Tibial nerve (tissue), 4 donors: Measurements from ENCODE around the gene CPEB3. TPM values are rescaled to one million over a fixed set of nuclear protein-coding genes. Genes with fewer than 3 reads are reported as not detected.
"Not testable (repeated sequence)": the region's sequence is repeated elsewhere in the genome, so short reads cannot be mapped to it uniquely, and the experiment has no call there.

ENCODE experiments used
- DNase-seq, 2 donors: peaks; one replicate each; pipeline ENCODE4 v3.0.0-alpha.2; 2019; ENCODE audit warnings: low spot score in 2 of 2
- H3K27ac ChIP-seq, 4 donors: fragments of 200-600 bp; sonication (generic) in 3 of 4; one replicate each; pipeline ENCODE4 v1.5.1; 2017 to 2019; ENCODE audit warnings: mild to moderate bottlenecking in 1 of 4
- H3K27me3 ChIP-seq, 2 donors: fragments of 200-600 bp; sonication (generic) in 1 of 2; one replicate each; pipeline versions ENCODE4 v1.5.1 to v1.6.0; 2017 to 2019
- H3K36me3 ChIP-seq, 3 donors: fragments of 200-600 bp; sonication (generic); one replicate each; pipeline ENCODE4 v1.5.1; 2018 to 2019
- H3K4me1 ChIP-seq, 4 donors: fragments of 200-600 bp; sonication (generic) in 3 of 4; one replicate each; pipeline ENCODE4 v1.5.1; 2017 to 2019
- H3K4me3 ChIP-seq, 4 donors: fragments of 200-600 bp; sonication (generic) in 3 of 4; one replicate each; pipeline ENCODE4 v1.5.1; 2017 to 2019; ENCODE audit warnings: mild to moderate bottlenecking in 1 of 4, moderate library complexity in 1 of 4
- H3K9me3 ChIP-seq, 4 donors: fragments of 200-600 bp; sonication (generic) in 3 of 4; one replicate each; pipeline ENCODE4 v1.5.1; 2017 to 2019
- CTCF ChIP-seq, 5 experiments: fragments of 200-600 bp in 3 of 5; fragments of 450-650 bp in 2 of 5; sonication (generic) in 3 of 5; IDR thresholded peaks; one replicate each; pipeline ENCODE4 v1.5.1; 2016 to 2019; ENCODE audit warnings: antibody characterized with exemption in 5 of 5, mild to moderate bottlenecking in 3 of 5, moderate library complexity in 2 of 5
- EP300 ChIP-seq, 2 donors: sonication (generic); formaldehyde crosslinking; IDR thresholded peaks; one replicate each; pipeline ENCODE4 v1.6.1; 2017; ENCODE audit warnings: antibody characterized with exemption in 2 of 2, mild to moderate bottlenecking in 1 of 2
- POLR2A ChIP-seq, 2 donors: fragments of 450-650 bp; IDR thresholded peaks; one replicate each; pipeline ENCODE4 v1.6.1; 2017; ENCODE audit warnings: antibody characterized with exemption in 2 of 2, mild to moderate bottlenecking in 2 of 2, moderate library complexity in 2 of 2
- WGBS, 2 donors: methylation state at CpG; one replicate each; pipeline ENCODE4 v1.1.5; 2018; 5-methylcytosine and 5-hydroxymethylcytosine counted together
- total RNA-seq, 4 donors: library from RNA; depleted of rRNA; stranded (reverse); fragments of >200 nt; gene quantifications; one replicate each; pipeline ENCODE4 v1.1.0, GENCODE V29; 2016

Gene CPEB3
- total RNA-seq = 10 to 100 TPM in 1 of 4 donors, 1 to 10 TPM in 3; 6.7 to 11.4 (median 8.8) TPM

DNA sequence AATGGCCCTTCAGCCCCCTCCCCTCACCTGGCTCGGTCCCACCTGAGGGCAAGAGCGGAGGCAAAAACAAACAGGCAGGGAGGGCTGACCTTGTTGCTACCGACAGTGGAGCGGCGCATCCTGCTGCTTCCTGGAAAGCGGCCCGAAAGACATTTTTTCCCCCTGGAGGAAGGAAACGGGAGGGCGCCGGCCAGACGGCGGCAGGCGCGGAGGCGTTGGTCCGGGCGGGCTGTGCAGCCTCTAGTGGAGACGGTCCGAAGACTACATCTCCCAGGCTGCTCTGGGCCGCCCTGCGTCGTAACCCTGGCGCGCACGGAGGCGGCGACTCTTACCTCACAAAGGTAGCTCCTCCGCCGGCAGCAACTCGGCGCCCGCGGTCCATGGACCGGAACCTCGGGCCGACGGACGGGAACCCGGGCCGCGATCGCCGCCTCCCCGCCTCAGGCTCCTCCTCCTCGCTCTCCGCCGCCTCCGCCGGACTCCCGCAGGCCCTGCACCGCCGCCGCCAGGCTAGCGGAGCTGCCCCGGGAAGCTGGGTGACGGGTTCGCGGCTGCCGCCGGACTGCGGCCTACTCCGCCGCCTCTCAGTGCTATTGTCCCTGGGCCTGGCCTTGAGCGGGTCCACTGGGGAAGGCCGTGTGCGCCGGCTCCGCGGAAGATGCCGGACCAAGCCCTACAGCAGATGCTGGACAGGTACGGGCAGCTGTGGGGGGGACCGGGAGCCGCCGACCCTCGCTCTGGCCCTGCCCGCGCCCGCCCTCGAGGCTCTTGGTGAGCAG, at the start of gene CPEB3, which contains the start of gene MARCHF5:
Gene CPEB3, minus strand, starts transcription at position 242 of the 779 bp plus-strand sequence. CDS start 50,728 bp downstream, outside the sequence.
Gene MARCHF5, plus strand, starts transcription at position 331 of the 779 bp plus-strand sequence. Its CDS starts 328 bp downstream, at position 659.
- Histone ChIP-seq H3K27ac (peak within 1 kb of the TSS; percentile 85 to 95 (median 92)), H3K9me3 (no peaks in the 10 kb centered on the region), H3K4me3 (peak within 1 kb of the TSS; percentile 92 to 98 (median 94)), H3K36me3 (peaks cover 0 to 10% (median 0%) of the 10 kb centered on the region in 3 donors), H3K4me1 (peaks cover 0 to 18% (median 11%) of the 10 kb centered on the region in 4 donors), H3K27me3 (no peaks in the 10 kb centered on the region)
- 1% methylated on average over 15 to 39 of the region's 79 CpGs for WGBS, 2 donors
- peak; percentile 42 to 97 (median 71) for TF ChIP-seq CTCF (IDR thresholded peaks at IDR 0.05)
- peak; percentile 37 to 91 for TF ChIP-seq EP300 (IDR thresholded peaks at IDR 0.05)
- TF ChIP-seq POLR2A (IDR thresholded peaks at IDR 0.05) = peak; percentile 53 to 81
- DNase-seq = peak; percentile 86 to 87

- 92 to 93% methylated on average over 6 of the region's 6 CpGs for WGBS, 2 donors
- H3K36me3 ChIP-seq, H3K9me3 ChIP-seq: not testable (repeated sequence)
Observed at GRCh38 chr10:92329927-92330326, 39.0 kb upstream of the CPEB3 start.

GRCh38 chr10:92328993-92329392, 38.1 kb upstream of the CPEB3 start:
- Histone ChIP-seq H3K27ac (no peak overlapping the region), H3K36me3 (no peaks in the 10 kb centered on the region), H3K4me1 (no peaks in the 10 kb centered on the region), H3K27me3 (no peaks in the 10 kb centered on the region), H3K4me3 (no peak overlapping the region), H3K9me3 (no peaks in the 10 kb centered on the region)
- TF ChIP-seq CTCF (IDR thresholded peaks at IDR 0.05) = no peak
- TF ChIP-seq POLR2A (IDR thresholded peaks at IDR 0.05) = no peak
- TF ChIP-seq EP300 (IDR thresholded peaks at IDR 0.05) = no peak
- no peak for DNase-seq

More at GRCh38 chr10:92329927-92330326, 39.0 kb upstream of the CPEB3 start:
- DNase-seq, H3K27ac ChIP-seq, H3K27me3 ChIP-seq, H3K4me3 ChIP-seq, H3K4me1 ChIP-seq: not testable (repeated sequence)

DNA sequence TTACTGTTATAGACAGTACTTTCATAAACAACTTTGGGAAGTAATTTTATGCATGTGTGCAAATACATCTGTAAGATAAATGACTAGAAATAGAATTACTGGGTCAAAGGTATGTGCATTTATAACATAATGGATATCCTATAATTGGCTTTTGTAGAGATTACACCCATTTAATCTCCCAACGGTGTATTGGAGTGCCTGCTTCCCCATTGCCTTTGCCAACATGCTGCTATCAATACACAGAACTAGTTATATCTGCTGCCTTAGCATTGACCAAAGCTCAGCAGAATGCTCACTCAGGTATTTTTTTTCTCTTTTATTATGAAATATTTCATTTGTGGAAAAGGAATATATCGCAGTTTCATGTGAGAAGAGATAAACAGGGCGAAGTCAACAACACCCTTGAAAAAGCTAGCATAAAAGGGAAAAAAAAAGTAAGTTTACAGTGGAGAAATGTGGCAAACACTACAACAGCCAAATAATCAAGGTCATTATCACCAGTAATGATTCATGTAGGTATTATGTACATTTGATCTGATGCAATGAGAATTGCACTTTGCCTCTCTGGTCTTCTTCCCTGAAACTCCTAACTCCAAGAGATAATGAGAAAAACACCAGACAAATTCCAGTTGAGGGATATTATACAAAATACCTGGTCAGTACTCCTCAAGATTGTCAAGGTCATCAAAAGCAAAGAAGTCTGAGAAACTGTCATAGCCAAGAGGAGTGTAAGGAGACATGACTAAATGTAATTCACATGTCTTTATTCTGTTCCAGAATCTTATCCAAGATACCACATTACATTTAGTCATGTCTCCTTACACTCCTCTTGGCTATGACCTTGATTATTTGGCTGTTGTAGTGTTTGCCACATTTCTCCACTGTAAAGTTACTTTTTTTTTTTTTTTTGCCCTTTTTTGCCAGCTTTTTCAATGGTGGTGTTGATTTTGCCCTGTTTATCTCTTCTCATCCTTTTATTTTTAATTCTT, 36.9 kb upstream of the CPEB3 start:
- 92 to 93% methylated on average over 3 of the region's 3 CpGs for WGBS, 2 donors
- no peaks in the 10 kb centered on the region for H3K27me3 ChIP-seq
- TF ChIP-seq EP300 (IDR thresholded peaks at IDR 0.05) = no peak
- no peak for TF ChIP-seq CTCF (IDR thresholded peaks at IDR 0.05)
- no peak for TF ChIP-seq POLR2A (IDR thresholded peaks at IDR 0.05)
- H3K4me1 ChIP-seq = no peaks in the 10 kb centered on the region
- no peaks in the 10 kb centered on the region for H3K9me3 ChIP-seq
- no peaks in the 10 kb centered on the region for H3K36me3 ChIP-seq
- no peak overlapping the region for H3K4me3 ChIP-seq
- DNase-seq = no peak
- no peak overlapping the region for H3K27ac ChIP-seq

DNA sequence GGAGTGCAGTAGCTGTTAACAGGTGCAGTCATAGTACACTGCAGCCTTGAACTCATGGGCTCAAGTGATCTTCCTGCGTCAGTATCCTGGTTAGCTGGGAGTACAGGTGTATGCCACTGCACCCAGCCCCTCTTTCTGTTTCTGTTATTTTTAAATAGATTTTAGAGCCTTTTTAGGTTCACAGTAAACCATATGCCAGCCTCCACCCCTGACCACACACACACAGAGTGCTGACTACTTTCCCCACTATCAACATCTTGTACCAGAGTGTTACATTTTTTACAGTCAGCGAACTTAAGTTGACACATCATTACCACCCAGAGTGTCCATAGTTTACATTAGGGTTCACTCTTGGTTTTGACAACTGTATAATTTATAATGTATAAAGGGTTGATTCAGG, 32.2 kb upstream of the CPEB3 start:
- no peaks in the 10 kb centered on the region for H3K9me3 ChIP-seq
- peaks cover 0 to 25% (median 3%) of the 10 kb centered on the region in 3 donors for H3K36me3 ChIP-seq
- no peak for DNase-seq
- no peak overlapping the region for H3K27ac ChIP-seq
- no peak overlapping the region for H3K4me3 ChIP-seq
- H3K27me3 ChIP-seq = no peaks in the 10 kb centered on the region
- H3K4me1 ChIP-seq = no peaks in the 10 kb centered on the region
- TF ChIP-seq POLR2A (IDR thresholded peaks at IDR 0.05) = no peak
- no peak for TF ChIP-seq CTCF (IDR thresholded peaks at IDR 0.05)
- TF ChIP-seq EP300 (IDR thresholded peaks at IDR 0.05) = no peak
- WGBS, 2 donors = 92 to 96% methylated on average over 2 of the region's 2 CpGs
